HepG2 (cell line): ENCODE data around the gene CREBZF. TPM values are rescaled to one million over a fixed set of nuclear protein-coding genes. Genes with fewer than 3 reads are reported as not detected.
A peak's percentile ranks its signal among the peaks of the same experiment; 100 is the strongest.

ENCODE experiments used
- ETV5 ChIP-seq: IDR thresholded peaks from 2 replicates; pipeline ENCODE4 v1.6.1; 2018; ENCODE audit warnings: missing biosample characterization, missing genetic modification reagents, inconsistent platforms, borderline replicate concordance
- GABPA ChIP-seq, 2 experiments: IDR thresholded peaks; 2 replicates each; pipeline ENCODE4 v1.6.1; 2011 to 2016; ENCODE audit warnings: low read depth in 2 of 2, low read length in 1 of 2, missing biosample characterization in 1 of 2, missing genetic modification characterization in 1 of 2
- HMG20B ChIP-seq: conservative IDR thresholded peaks from 2 replicates; pipeline ENCODE4 v1.6.1; 2016; ENCODE audit warnings: missing genetic modification reagents, missing compliant biosample characterization
- KLF9 ChIP-seq: IDR thresholded peaks from 2 replicates; pipeline ENCODE4 v1.6.1; 2016; ENCODE audit warnings: low read depth
- NR2C2 ChIP-seq: sonication (generic); formaldehyde crosslinking; IDR thresholded peaks from 2 replicates; pipeline ENCODE4 v1.4.0; 2020; ENCODE audit warnings: missing genetic modification reagents, mild to moderate bottlenecking, moderate library complexity, borderline replicate concordance
- SNAPC2 ChIP-seq: sonication (generic); formaldehyde crosslinking; IDR thresholded peaks from 2 replicates; pipeline ENCODE4 v1.8.1; 2022; ENCODE audit warnings: mild to moderate bottlenecking, missing genetic modification reagents
- SSRP1 ChIP-seq: IDR thresholded peaks from 2 replicates; pipeline ENCODE4 v1.6.1; 2016; ENCODE audit warnings: control low read depth
- ZFP90 ChIP-seq: sonication (generic); formaldehyde crosslinking; IDR thresholded peaks from 2 replicates; pipeline ENCODE4 v1.8.0; 2022; ENCODE audit warnings: missing genetic modification reagents, mild to moderate bottlenecking, inconsistent platforms, borderline replicate concordance
- ZNF343 ChIP-seq: sonication (generic); formaldehyde crosslinking; IDR thresholded peaks from 2 replicates; pipeline ENCODE4 v1.4.0; 2020; ENCODE audit warnings: mild to moderate bottlenecking, missing genetic modification reagents
- polyA plus RNA-seq, 8 experiments: library from polyadenylated mRNA; depleted of rRNA in 3 of 8; stranded (reverse) in 7 of 8; unstranded in 1 of 8; fragments of >200 nt; fragmentation: Illumina TruSeq in 4 of 8; extraction: Trizol in 4 of 8; gene quantifications; 2 replicates each; pipeline versions ENCODE4 v1.2.1 to v1.2.3, GENCODE V29; 2011 to 2016; ENCODE audit warnings: low read depth in 4 of 8, missing spikeins in 1 of 8, mixed read lengths in 1 of 8; ENCODE audit not compliant: insufficient read depth in 1 of 8
- total RNA-seq, 5 experiments: library from RNA; depleted of rRNA; stranded (reverse); fragments of >200 nt; fragmentation: Illumina TruSeq; extraction: Trizol; gene quantifications; 2 replicates each; pipeline ENCODE4 v1.2.3, GENCODE V29; 2016; ENCODE audit warnings: low read depth in 1 of 5
- TF ChIP-seq, protein P1 (sequence below): sonication (generic); formaldehyde crosslinking; IDR thresholded peaks from 2 replicates; pipeline ENCODE4 v1.9.0; 2022; ENCODE audit warnings: missing genetic modification reagents, mild to moderate bottlenecking, borderline replicate concordance
- TF ChIP-seq, protein P2 (sequence below): sonication (generic); formaldehyde crosslinking; IDR thresholded peaks from 2 replicates; pipeline ENCODE4 v1.4.0; 2020; ENCODE audit warnings: mild to moderate bottlenecking, missing genetic modification reagents
- TF ChIP-seq, protein P3 (sequence below): IDR thresholded peaks from 2 replicates; pipeline ENCODE4 v1.6.1; 2012; ENCODE audit warnings: inconsistent platforms
- TF ChIP-seq, protein P4 (sequence below), 2 experiments: sonication (generic) in 1 of 2; formaldehyde crosslinking in 1 of 2; IDR thresholded peaks; 2 replicates each; pipeline versions ENCODE4 v1.6.1 to v1.9.0; 2014 to 2022; ENCODE audit warnings: antibody characterized with exemption in 1 of 2, borderline replicate concordance in 1 of 2, inconsistent platforms in 1 of 2, low read depth in 1 of 2, missing genetic modification reagents in 1 of 2
- TF ChIP-seq, protein P5 (sequence below): sonication (generic); formaldehyde crosslinking; IDR thresholded peaks from 2 replicates; pipeline ENCODE4 v1.4.0; 2020; ENCODE audit warnings: mild to moderate bottlenecking, missing genetic modification reagents
- TF ChIP-seq, protein P6 (sequence below): sonication (generic); formaldehyde crosslinking; IDR thresholded peaks from 2 replicates; pipeline ENCODE4 v1.8.1; 2023; ENCODE audit warnings: mild to moderate bottlenecking, moderate library complexity, missing genetic modification reagents

CREBZF gene
- total and polyA plus RNA-seq, 2 of the 13 experiments (the other 11 are each of a cell fraction or from before 2014, with no cell fraction given), result 30.6 to 43.1 TPM

DNA sequence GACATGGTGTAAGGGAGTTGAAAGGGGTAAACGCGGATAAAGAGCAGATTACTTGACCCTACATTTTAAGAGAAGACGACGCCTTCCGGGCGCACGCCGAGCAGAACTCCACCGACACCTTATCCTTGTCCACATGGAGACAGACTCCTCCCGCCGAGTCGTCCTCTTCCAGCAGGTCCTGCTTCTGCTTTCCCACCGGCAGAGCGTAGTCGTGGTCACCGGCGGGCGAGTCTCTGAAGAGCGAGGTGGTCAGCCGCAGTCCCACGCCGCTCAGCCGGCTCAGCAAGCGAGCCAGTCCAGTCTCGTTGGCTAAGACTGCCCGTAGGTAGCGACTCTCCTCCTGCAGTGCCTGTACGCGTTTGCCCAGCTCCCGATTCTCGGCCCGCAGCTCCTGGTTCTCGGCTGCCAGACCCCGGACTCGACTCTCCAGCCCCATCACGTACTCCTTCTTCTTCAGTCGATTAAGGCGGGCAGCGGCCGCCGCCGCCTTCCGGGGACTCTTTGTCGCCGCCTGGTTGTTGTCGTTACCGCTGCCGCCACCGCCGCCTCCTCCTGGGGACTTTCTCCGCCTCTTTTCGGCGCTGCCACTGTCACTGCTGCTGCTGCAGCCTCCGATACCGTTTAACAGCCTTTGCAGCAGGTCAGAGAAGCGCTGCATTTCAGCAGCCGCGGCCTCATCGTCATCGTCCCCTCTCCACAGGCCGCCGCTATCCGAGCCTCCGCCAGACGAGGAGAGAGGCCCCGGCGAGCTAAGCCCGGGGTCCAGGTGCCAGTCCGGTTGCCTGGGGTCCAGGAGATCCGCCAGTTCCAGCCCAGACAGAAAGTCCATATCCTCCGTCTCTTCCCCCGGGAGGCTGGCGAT is 945 bp downstream of the CREBZF start (continued):
- TF ChIP-seq ZFP90 (CRISPR knock-in tag) (no peak), ETV5 (CRISPR knock-in tag) (0 out of 2 replicates have a peak, but pooled peaks have one; percentile 24), SNAPC2 (0 out of 2 replicates have a peak, but pooled peaks have one; percentile 49), SSRP1 (CRISPR knock-in tag) (no peak), ZNF343 (CRISPR knock-in tag) (no peak), KLF9 (CRISPR knock-in tag) (no peak), NR2C2 (CRISPR knock-in tag) (no peak), HMG20B (CRISPR knock-in tag) (no peak), GABPA (IDR thresholded peaks at IDR 0.05; ENCODE audit: low read depth, low read length) (no peak), GABPA (CRISPR knock-in tag; IDR thresholded peaks at IDR 0.05; ENCODE audit: low read depth) (no peak)
- TF ChIP-seq, protein P1, sequence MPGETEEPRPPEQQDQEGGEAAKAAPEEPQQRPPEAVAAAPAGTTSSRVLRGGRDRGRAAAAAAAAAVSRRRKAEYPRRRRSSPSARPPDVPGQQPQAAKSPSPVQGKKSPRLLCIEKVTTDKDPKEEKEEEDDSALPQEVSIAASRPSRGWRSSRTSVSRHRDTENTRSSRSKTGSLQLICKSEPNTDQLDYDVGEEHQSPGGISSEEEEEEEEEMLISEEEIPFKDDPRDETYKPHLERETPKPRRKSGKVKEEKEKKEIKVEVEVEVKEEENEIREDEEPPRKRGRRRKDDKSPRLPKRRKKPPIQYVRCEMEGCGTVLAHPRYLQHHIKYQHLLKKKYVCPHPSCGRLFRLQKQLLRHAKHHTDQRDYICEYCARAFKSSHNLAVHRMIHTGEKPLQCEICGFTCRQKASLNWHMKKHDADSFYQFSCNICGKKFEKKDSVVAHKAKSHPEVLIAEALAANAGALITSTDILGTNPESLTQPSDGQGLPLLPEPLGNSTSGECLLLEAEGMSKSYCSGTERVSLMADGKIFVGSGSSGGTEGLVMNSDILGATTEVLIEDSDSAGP (CRISPR knock-in tag), result 0 out of 2 replicates have a peak, but pooled peaks have one; percentile 6
- TF ChIP-seq, protein P2, sequence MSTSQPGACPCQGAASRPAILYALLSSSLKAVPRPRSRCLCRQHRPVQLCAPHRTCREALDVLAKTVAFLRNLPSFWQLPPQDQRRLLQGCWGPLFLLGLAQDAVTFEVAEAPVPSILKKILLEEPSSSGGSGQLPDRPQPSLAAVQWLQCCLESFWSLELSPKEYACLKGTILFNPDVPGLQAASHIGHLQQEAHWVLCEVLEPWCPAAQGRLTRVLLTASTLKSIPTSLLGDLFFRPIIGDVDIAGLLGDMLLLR (CRISPR knock-in tag), result no peak
- TF ChIP-seq, protein P3, sequence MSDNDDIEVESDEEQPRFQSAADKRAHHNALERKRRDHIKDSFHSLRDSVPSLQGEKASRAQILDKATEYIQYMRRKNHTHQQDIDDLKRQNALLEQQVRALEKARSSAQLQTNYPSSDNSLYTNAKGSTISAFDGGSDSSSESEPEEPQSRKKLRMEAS, result 0 out of 2 replicates have a peak, but pooled peaks have one; percentile 11
- TF ChIP-seq, protein P4, sequence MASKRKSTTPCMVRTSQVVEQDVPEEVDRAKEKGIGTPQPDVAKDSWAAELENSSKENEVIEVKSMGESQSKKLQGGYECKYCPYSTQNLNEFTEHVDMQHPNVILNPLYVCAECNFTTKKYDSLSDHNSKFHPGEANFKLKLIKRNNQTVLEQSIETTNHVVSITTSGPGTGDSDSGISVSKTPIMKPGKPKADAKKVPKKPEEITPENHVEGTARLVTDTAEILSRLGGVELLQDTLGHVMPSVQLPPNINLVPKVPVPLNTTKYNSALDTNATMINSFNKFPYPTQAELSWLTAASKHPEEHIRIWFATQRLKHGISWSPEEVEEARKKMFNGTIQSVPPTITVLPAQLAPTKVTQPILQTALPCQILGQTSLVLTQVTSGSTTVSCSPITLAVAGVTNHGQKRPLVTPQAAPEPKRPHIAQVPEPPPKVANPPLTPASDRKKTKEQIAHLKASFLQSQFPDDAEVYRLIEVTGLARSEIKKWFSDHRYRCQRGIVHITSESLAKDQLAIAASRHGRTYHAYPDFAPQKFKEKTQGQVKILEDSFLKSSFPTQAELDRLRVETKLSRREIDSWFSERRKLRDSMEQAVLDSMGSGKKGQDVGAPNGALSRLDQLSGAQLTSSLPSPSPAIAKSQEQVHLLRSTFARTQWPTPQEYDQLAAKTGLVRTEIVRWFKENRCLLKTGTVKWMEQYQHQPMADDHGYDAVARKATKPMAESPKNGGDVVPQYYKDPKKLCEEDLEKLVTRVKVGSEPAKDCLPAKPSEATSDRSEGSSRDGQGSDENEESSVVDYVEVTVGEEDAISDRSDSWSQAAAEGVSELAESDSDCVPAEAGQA (IDR thresholded peaks at IDR 0.05; ENCODE audit: low read depth), result peak; percentile 24; the same call in 1 of the 2 replicates
- TF ChIP-seq, protein P4 (CRISPR knock-in tag; IDR thresholded peaks at IDR 0.05; ENCODE audit: borderline replicate concordance), result no peak
- TF ChIP-seq, protein P5, sequence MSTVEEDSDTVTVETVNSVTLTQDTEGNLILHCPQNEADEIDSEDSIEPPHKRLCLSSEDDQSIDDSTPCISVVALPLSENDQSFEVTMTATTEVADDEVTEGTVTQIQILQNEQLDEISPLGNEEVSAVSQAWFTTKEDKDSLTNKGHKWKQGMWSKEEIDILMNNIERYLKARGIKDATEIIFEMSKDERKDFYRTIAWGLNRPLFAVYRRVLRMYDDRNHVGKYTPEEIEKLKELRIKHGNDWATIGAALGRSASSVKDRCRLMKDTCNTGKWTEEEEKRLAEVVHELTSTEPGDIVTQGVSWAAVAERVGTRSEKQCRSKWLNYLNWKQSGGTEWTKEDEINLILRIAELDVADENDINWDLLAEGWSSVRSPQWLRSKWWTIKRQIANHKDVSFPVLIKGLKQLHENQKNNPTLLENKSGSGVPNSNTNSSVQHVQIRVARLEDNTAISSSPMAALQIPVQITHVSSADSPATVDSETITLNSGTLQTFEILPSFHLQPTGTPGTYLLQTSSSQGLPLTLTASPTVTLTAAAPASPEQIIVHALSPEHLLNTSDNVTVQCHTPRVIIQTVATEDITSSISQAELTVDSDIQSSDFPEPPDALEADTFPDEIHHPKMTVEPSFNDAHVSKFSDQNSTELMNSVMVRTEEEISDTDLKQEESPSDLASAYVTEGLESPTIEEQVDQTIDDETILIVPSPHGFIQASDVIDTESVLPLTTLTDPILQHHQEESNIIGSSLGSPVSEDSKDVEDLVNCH (CRISPR knock-in tag), result no peak
- TF ChIP-seq, protein P6, sequence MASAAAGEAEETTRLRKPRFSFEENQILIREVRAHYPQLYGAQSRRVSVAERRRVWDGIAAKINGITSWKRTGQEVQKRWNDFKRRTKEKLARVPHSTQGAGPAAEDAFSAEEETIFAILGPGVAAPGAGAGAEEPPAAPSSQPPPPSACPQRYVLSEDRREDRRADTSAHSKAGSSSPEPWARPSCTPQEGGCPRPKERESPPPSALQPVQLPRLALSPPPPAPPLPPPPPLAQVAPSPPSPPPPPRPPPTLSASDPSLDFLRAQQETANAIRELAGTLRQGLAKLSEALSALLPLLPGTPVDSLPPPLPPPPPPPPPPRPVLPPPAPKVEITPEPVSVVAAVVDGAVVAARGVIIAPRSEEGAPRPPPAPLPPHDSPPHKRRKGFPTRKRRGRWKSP (CRISPR knock-in tag), result no peak
